ENCODE measurements around the gene MAP3K12. TPM values are rescaled to one million over a fixed set of nuclear protein-coding genes. Genes with fewer than 3 reads are reported as not detected.
"Not testable (repeated sequence)": the region's sequence is repeated elsewhere in the genome, so short reads cannot be mapped to it uniquely, and the experiment has no call there.

The MAP3K12 gene, protein sequence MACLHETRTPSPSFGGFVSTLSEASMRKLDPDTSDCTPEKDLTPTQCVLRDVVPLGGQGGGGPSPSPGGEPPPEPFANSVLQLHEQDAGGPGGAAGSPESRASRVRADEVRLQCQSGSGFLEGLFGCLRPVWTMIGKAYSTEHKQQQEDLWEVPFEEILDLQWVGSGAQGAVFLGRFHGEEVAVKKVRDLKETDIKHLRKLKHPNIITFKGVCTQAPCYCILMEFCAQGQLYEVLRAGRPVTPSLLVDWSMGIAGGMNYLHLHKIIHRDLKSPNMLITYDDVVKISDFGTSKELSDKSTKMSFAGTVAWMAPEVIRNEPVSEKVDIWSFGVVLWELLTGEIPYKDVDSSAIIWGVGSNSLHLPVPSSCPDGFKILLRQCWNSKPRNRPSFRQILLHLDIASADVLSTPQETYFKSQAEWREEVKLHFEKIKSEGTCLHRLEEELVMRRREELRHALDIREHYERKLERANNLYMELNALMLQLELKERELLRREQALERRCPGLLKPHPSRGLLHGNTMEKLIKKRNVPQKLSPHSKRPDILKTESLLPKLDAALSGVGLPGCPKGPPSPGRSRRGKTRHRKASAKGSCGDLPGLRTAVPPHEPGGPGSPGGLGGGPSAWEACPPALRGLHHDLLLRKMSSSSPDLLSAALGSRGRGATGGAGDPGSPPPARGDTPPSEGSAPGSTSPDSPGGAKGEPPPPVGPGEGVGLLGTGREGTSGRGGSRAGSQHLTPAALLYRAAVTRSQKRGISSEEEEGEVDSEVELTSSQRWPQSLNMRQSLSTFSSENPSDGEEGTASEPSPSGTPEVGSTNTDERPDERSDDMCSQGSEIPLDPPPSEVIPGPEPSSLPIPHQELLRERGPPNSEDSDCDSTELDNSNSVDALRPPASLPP
- total RNA-seq = 4.8 TPM
- long read RNA-seq, full-length matches to known transcripts = 3 of 11 reads
- long read RNA-seq, partial matches to known transcripts = 2 of 11 reads
- long read RNA-seq, other reads (novel, unspliced or antisense) = 6 of 11 reads

DNA sequence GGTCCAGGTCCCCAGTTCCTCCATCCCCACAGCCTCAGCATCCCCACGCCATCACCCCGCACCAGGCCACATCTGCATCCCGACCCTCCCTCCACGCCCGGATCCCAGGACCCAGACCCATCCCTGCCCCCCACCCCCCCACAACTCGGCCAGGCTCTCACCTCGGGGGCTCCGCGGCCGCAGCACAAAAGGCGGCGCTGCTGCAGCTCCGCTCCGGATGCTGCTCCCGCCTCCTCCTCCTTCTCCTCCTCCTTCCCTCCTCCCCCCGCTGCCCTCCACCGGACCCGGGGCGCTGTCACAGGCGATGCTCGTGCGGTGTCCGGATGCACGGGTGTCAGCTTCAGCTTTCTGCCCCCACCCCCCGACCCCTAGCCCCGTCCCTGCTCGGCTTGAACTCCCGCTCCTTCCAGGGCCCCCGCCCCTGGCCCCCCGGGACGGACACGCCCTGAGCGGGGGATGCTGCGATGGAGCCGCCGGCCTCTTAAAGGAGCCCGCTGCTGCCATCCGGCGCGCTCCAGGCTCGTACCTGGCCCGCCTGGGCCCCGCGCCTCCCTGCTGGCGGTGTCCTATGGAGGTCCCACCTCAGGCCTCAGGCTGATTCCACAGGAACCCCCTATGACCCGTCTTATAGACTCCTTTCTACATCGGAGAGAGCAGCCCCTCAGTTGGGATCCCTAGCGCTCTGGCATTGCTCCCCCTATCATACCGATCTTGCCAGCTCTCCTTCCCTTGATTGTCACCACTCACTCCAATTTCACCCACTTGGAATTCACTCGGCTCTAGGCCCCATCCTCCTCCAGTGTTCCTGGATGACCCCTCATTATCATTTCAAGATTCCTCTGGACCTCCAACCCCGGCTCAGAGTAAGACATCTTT lies at the start of gene MAP3K12:
Gene MAP3K12, minus strand, starts transcription at position 193 of the 876 bp plus-strand sequence. CDS start 12,067 bp downstream, outside the sequence.
- peak within 1 kb of the TSS; percentile 80 for H3K4me3 ChIP-seq
- H3K36me3 ChIP-seq = peaks cover 5% of the 10 kb centered on the region
- DNase-seq = peak; percentile 68
- peak within 1 kb of the TSS; percentile 99 for H3K27ac ChIP-seq (replicated peaks)
- intact Hi-C loops (cut with micrococcal nuclease) = no loop called here
- H3K4me1 ChIP-seq = peaks cover 63% of the 10 kb centered on the region
- H3K27me3 ChIP-seq (ENCODE audit: low read depth) = no peaks in the 10 kb centered on the region
- no peaks in the 10 kb centered on the region for H3K9me3 ChIP-seq (replicated peaks)
- TF ChIP-seq, protein P1, sequence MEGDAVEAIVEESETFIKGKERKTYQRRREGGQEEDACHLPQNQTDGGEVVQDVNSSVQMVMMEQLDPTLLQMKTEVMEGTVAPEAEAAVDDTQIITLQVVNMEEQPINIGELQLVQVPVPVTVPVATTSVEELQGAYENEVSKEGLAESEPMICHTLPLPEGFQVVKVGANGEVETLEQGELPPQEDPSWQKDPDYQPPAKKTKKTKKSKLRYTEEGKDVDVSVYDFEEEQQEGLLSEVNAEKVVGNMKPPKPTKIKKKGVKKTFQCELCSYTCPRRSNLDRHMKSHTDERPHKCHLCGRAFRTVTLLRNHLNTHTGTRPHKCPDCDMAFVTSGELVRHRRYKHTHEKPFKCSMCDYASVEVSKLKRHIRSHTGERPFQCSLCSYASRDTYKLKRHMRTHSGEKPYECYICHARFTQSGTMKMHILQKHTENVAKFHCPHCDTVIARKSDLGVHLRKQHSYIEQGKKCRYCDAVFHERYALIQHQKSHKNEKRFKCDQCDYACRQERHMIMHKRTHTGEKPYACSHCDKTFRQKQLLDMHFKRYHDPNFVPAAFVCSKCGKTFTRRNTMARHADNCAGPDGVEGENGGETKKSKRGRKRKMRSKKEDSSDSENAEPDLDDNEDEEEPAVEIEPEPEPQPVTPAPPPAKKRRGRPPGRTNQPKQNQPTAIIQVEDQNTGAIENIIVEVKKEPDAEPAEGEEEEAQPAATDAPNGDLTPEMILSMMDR (IDR thresholded peaks at IDR 0.05; ENCODE audit: borderline replicate concordance) = no peak

DNA sequence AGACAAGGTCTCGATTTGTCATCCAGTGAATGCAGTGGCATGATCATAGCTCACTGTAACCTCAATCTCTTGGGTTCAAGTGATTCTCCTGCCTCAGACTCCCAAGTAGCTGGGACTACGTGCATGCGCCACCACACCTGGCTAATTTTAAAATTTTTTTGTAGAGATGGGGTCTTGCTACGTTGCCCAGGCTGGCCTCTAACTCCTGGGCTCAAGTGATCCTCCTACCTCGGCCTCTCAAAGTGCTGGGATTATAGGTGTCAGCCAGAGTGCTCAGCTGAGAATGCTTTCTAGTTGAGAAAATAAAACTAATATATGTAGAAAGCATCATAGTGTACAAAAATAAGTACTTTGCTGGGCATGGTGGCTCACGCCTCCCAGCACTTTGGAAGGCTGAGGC lies 49.1 kb upstream of the MAP3K12 start:
- H3K9me3 ChIP-seq (replicated peaks); DNase-seq; H3K27ac ChIP-seq (replicated peaks); H3K4me3 ChIP-seq; intact Hi-C loops (cut with micrococcal nuclease); H3K27me3 ChIP-seq (ENCODE audit: low read depth): not testable (repeated sequence)
- H3K36me3 ChIP-seq = peaks cover 48% of the 10 kb centered on the region
- peaks cover 25% of the 10 kb centered on the region for H3K4me1 ChIP-seq

DNA sequence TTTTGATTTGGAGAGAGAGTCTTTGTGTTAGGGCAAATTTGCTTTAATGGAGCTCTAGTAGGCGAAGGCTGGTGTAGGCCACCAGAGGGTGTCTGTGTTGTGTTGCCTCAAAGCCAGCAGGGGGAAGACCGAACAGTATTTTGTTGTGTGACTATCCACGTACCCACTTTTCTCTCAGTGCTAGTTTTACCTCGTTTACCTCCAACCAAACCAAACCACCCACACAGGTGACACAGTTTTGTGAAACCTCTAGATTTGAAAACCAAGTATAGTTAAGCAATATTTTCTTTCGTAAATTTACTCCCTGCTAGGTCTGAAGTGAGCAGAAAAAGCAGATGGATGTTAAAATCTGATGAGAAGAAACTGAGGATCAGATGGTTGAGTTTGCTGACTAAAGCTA lies 44.3 kb upstream of the MAP3K12 start:
- H3K36me3 ChIP-seq = peaks cover 56% of the 10 kb centered on the region
- no peak overlapping the region for H3K4me3 ChIP-seq
- peak overlapping the region; percentile 70 for H3K27ac ChIP-seq (replicated peaks)
- intact Hi-C loops (cut with micrococcal nuclease) = no loop called here
- H3K9me3 ChIP-seq (replicated peaks) = no peaks in the 10 kb centered on the region
- peak; percentile 28 for DNase-seq
- peaks cover 30% of the 10 kb centered on the region for H3K4me1 ChIP-seq
- no peaks in the 10 kb centered on the region for H3K27me3 ChIP-seq (ENCODE audit: low read depth)
- TF ChIP-seq, protein P1 (IDR thresholded peaks at IDR 0.05; ENCODE audit: borderline replicate concordance) = peak; percentile 90

DNA sequence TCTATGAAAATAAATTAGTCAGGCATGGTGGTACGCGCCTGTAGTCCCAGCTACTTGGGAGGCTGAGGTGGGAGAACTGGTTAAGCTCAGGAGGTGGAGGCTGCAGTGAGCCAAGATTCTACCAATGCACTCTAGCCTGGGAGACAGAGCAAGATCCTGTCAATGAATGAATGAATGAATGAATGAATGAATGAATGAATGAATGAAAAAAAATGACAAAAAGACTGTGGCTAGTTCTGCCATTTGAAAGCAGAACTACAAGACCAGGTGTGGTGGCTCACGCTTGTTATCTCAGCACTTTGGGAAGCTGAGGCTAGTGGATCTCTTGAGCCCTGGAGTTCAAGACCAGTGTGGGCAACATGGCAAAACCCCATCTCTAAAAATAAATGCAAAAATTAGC lies 40.3 kb upstream of the MAP3K12 start:
- H3K27ac ChIP-seq (replicated peaks) = peak overlapping the region; percentile 54

DNA sequence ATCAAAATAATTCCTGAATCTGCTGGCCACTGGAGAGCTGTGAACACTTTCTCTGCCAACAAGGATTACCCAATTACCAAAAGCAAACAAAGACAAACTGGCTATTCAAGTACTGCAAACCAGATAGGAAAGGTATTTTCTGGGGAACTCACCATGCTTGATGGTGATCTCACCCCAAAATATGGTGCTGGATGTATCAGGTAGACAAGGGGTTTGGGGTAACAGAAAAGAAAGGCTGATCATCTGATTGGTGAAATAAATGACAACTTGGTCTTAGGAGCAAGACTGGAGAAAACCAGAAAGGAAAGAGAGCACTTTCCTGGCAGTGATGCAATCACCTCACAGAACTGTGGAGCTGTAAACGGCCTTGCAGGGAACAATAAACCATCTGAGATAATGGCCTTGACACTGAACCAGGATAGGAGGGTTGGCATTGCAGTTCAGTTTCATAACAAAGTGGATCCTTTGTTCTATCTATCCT lies 39.0 kb upstream of the MAP3K12 start:
- no peak for DNase-seq
- H3K36me3 ChIP-seq = peaks cover 89% of the 10 kb centered on the region
- intact Hi-C loops (cut with micrococcal nuclease) = no loop called here
- peak overlapping the region; percentile 54 for H3K27ac ChIP-seq (replicated peaks)
- no peaks in the 10 kb centered on the region for H3K9me3 ChIP-seq (replicated peaks)
- H3K4me1 ChIP-seq = peaks cover 17% of the 10 kb centered on the region
- no peaks in the 10 kb centered on the region for H3K27me3 ChIP-seq (ENCODE audit: low read depth)
- no peak overlapping the region for H3K4me3 ChIP-seq
- TF ChIP-seq, protein P1 (IDR thresholded peaks at IDR 0.05; ENCODE audit: borderline replicate concordance) = no peak

More for the DNA sequence above, 40.3 kb upstream of the MAP3K12 start:
- Histone ChIP-seq H3K27me3 (ENCODE audit: low read depth) (no peaks in the 10 kb centered on the region), H3K4me3 (no peak overlapping the region), H3K9me3 (replicated peaks) (no peaks in the 10 kb centered on the region), H3K4me1 (peaks cover 30% of the 10 kb centered on the region), H3K36me3 (peaks cover 76% of the 10 kb centered on the region)
- no peak for DNase-seq
- TF ChIP-seq, protein P1 (IDR thresholded peaks at IDR 0.05; ENCODE audit: borderline replicate concordance) = no peak
- intact Hi-C loops (cut with micrococcal nuclease) = no loop called here
